A673 (cell line): ENCODE measurements around the gene VARS2. TPM values are rescaled to one million over a fixed set of nuclear protein-coding genes. Genes with fewer than 3 reads are reported as not detected.

ENCODE experiments used
- BruUV-seq: library from RNA; stranded (reverse); fragments of 400-500 nt; replicated peaks from 2 replicates; lab custom pipeline; 2021; lab: Mats Ljungman, UMichigan
- CTCF ChIA-PET: fragments of 300-600 bp; sonication (Branson Sonifier 250); formaldehyde crosslinking; loops from one replicate; lab custom pipeline; 2022; ENCODE audit warnings: antibody characterized with exemption; lab: Charles Lee
- POLR2A ChIA-PET: fragments of 300-600 bp; sonication (Branson Sonifier 250); formaldehyde crosslinking; loops from one replicate; lab custom pipeline; 2022; ENCODE audit warnings: antibody characterized with exemption; ENCODE audit not compliant: low non-redundant PET; lab: Charles Lee
- DNase-seq: peaks from one replicate; pipeline ENCODE4 v3.0.0-alpha.2; 2015; ENCODE audit warnings: low spot score
- H3K27ac ChIP-seq: fragments of 200-600 bp; sonication (generic); 2 replicates; pipeline ENCODE4 v1.5.1; 2016; ENCODE audit warnings: mixed run types, low read depth, mild to moderate bottlenecking, mixed read lengths, antibody characterized with exemption, low read length; ENCODE audit not compliant: poor library complexity, severe bottlenecking
- H3K27me3 ChIP-seq: fragments of 200-600 bp; sonication (generic); replicated peaks from 2 replicates; pipeline ENCODE4 v1.6.1; 2017; ENCODE audit warnings: mixed run types, low read depth, mild to moderate bottlenecking, mixed read lengths, antibody characterized with exemption, low read length; ENCODE audit not compliant: insufficient read depth, poor library complexity
- H3K36me3 ChIP-seq: fragments of 200-600 bp; sonication (generic); 2 replicates; pipeline ENCODE4 v1.6.1; 2016; ENCODE audit warnings: mixed run types, mild to moderate bottlenecking, mixed read lengths, antibody characterized with exemption, low read length; ENCODE audit not compliant: insufficient read depth, poor library complexity, severe bottlenecking
- H3K4me1 ChIP-seq: fragments of 200-600 bp; sonication (generic); 2 replicates; pipeline ENCODE4 v1.6.1; 2017; ENCODE audit warnings: mixed run types, mild to moderate bottlenecking, mixed read lengths, antibody characterized with exemption, low read length; ENCODE audit not compliant: insufficient read depth, poor library complexity, severe bottlenecking
- H3K4me3 ChIP-seq: fragments of 200-600 bp; sonication (generic); 2 replicates; pipeline ENCODE4 v1.5.1; 2016; ENCODE audit warnings: low read depth, mixed run types, mild to moderate bottlenecking, mixed read lengths, low read length; ENCODE audit not compliant: poor library complexity, severe bottlenecking
- H3K9me3 ChIP-seq: fragments of 200-600 bp; sonication (generic); 2 replicates; pipeline ENCODE4 v1.6.1; 2016; ENCODE audit warnings: mixed run types, low read depth, mild to moderate bottlenecking, mixed read lengths, antibody characterized with exemption, low read length; ENCODE audit not compliant: poor library complexity, severe bottlenecking
- CTCF ChIP-seq: fragments of 300-800, 200-600 bp; sonication (generic); conservative IDR thresholded peaks from 2 replicates; pipeline ENCODE4 v1.5.1; 2017; ENCODE audit warnings: low read depth, mild to moderate bottlenecking, antibody characterized with exemption, low read length, moderate library complexity, mixed read lengths
- EZH2 ChIP-seq: fragments of 200-600 bp; sonication (generic); IDR thresholded peaks from 2 replicates; pipeline ENCODE4 v1.6.1; 2017; ENCODE audit warnings: borderline replicate concordance, low read depth, mild to moderate bottlenecking, mixed read lengths, antibody characterized with exemption, low read length; ENCODE audit not compliant: poor library complexity, severe bottlenecking
- intact Hi-C: fragments of 100-400 bp; cut with micrococcal nuclease; formaldehyde crosslinking; loops from one replicate; pipeline ENCODE4 v1.10.0; 2022; ENCODE audit not compliant: unreplicated experiment
- total RNA-seq: library from RNA; stranded (reverse); gene quantifications from 2 replicates; pipeline ENCODE4 v1.2.3, GENCODE V29; 2021

The VARS2 gene
- total RNA-seq, 1 experiment from 2014 or later, result 48.4 TPM

GRCh38 chr6:30885999-30886896 is 27.8 kb upstream of the VARS2 start:
- peak overlapping the region; percentile 81 for H3K27ac ChIP-seq
- no peak for TF ChIP-seq EZH2
- no peak for TF ChIP-seq CTCF
- peaks cover 56% of the 10 kb centered on the region for H3K4me1 ChIP-seq
- ChIA-PET POLR2A (no interaction called here), CTCF (interaction anchor here (0.6 to 1.9 kb wide), 2 partner anchors 201 to 1132 kb away, joined by 5 to 6 read pairs; no protein-coding TSS in a partner anchor)
- BruUV-seq, result TSS peak; percentile 36
- no peaks in the 10 kb centered on the region for H3K36me3 ChIP-seq
- intact Hi-C loops, result loop anchor here (10.0 kb wide), 1 partner anchor 331 kb away; the partner anchor contains the start of genes GNL1 and PRR3
- H3K4me3 ChIP-seq, result peak overlapping the region; percentile 72
- H3K27me3 ChIP-seq, result no peaks in the 10 kb centered on the region
- H3K9me3 ChIP-seq, result no peaks in the 10 kb centered on the region
- peak; percentile 93 for DNase-seq

GRCh38 chr6:30886897-30887255 is 27.2 kb upstream of the VARS2 start:
- POLR2A ChIA-PET, result no interaction called here
- H3K27me3 ChIP-seq, result no peaks in the 10 kb centered on the region
- no peaks in the 10 kb centered on the region for H3K9me3 ChIP-seq
- no peak for DNase-seq
- peak overlapping the region; percentile 72 for H3K4me3 ChIP-seq
- intact Hi-C loops, result loop anchor here (10.0 kb wide), 1 partner anchor 332 kb away; the partner anchor contains the start of genes GNL1 and PRR3
- H3K27ac ChIP-seq, result peak overlapping the region; percentile 81
- no peaks in the 10 kb centered on the region for H3K36me3 ChIP-seq
- no peak for TF ChIP-seq EZH2
- no peak for TF ChIP-seq CTCF
- CTCF ChIA-PET, result interaction anchor here (0.6 to 1.9 kb wide), 2 partner anchors 200 to 1133 kb away, joined by 5 to 6 read pairs; no protein-coding TSS in a partner anchor
- peaks cover 56% of the 10 kb centered on the region for H3K4me1 ChIP-seq
- no TSS peak for BruUV-seq

- Histone ChIP-seq H3K4me3 (no peak overlapping the region), H3K9me3 (no peaks in the 10 kb centered on the region), H3K27me3 (no peaks in the 10 kb centered on the region), H3K36me3 (peaks cover 11% of the 10 kb centered on the region), H3K4me1 (peaks cover 49% of the 10 kb centered on the region), H3K27ac (peak overlapping the region; percentile 11)
- ChIA-PET POLR2A (interaction anchor here (0.5 kb wide), 1 partner anchor 50 kb away, joined by 4 read pairs; no protein-coding TSS in a partner anchor), CTCF (no interaction called here)
- BruUV-seq, result no TSS peak
- no peak for TF ChIP-seq CTCF
- intact Hi-C loops, result loop anchor here (10.0 kb wide), 1 partner anchor 333 kb away; the partner anchor contains the start of genes GNL1 and PRR3
- DNase-seq, result peak; percentile 52
These were observed 25.9 kb upstream of the VARS2 start for GRCh38 chr6:30887901-30888815.
